Measurements from ENCODE around the gene CDK18.

- TF ChIP-seq, protein P1, sequence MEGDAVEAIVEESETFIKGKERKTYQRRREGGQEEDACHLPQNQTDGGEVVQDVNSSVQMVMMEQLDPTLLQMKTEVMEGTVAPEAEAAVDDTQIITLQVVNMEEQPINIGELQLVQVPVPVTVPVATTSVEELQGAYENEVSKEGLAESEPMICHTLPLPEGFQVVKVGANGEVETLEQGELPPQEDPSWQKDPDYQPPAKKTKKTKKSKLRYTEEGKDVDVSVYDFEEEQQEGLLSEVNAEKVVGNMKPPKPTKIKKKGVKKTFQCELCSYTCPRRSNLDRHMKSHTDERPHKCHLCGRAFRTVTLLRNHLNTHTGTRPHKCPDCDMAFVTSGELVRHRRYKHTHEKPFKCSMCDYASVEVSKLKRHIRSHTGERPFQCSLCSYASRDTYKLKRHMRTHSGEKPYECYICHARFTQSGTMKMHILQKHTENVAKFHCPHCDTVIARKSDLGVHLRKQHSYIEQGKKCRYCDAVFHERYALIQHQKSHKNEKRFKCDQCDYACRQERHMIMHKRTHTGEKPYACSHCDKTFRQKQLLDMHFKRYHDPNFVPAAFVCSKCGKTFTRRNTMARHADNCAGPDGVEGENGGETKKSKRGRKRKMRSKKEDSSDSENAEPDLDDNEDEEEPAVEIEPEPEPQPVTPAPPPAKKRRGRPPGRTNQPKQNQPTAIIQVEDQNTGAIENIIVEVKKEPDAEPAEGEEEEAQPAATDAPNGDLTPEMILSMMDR (IDR thresholded peaks at IDR 0.05): no peak
- no peak for TF ChIP-seq POLR2A (IDR thresholded peaks at IDR 0.05; ENCODE audit: low read depth)
- TF ChIP-seq EP300 (IDR thresholded peaks at IDR 0.05): no peak
Measured at GRCh38 chr1:205506409-205507200, 2.1 kb downstream of the CDK18 start.
